WTC11 (cell line): ENCODE measurements around the gene IFITM2.
"Not testable (repeated sequence)": the region's sequence is repeated elsewhere in the genome, so short reads cannot be mapped to it uniquely, and the experiment has no call there.

ENCODE experiments used
- AFF4 ChIP-seq: sonication (generic); formaldehyde crosslinking; IDR thresholded peaks from 2 replicates; pipeline ENCODE4 v1.8.1; 2023; ENCODE audit warnings: mild to moderate bottlenecking, missing genetic modification reagents, borderline replicate concordance
- CTCF ChIP-seq: fragments of 200-600 bp; IDR thresholded peaks from 2 replicates; pipeline ENCODE4 v1.8.0; 2022; ENCODE audit warnings: antibody characterized with exemption
- GABPB1 ChIP-seq: sonication (generic); formaldehyde crosslinking; IDR thresholded peaks from 2 replicates; pipeline ENCODE4 v1.8.1; 2023; ENCODE audit warnings: mild to moderate bottlenecking, missing genetic modification reagents
- MAX ChIP-seq: sonication (generic); formaldehyde crosslinking; IDR thresholded peaks from 2 replicates; pipeline ENCODE4 v1.8.0; 2022; ENCODE audit warnings: mild to moderate bottlenecking, missing genetic modification reagents
- SP1 ChIP-seq: sonication (generic); formaldehyde crosslinking; conservative IDR thresholded peaks from 2 replicates; pipeline ENCODE4 v1.8.1; 2022; ENCODE audit warnings: missing genetic modification reagents

GRCh38 chr11:328516-329100 lies 21.0 kb downstream of the IFITM2 start:
- not testable (repeated sequence) for TF ChIP-seq CTCF; GABPB1; MAX (CRISPR knock-in tag); AFF4; SP1
